HEK293 (cell line): ENCODE measurements around the gene WDR75.

Experiments used
- CTCF ChIA-PET: fragments of 350-600 bp; formaldehyde crosslinking; extraction: SDS; loops from one replicate; lab custom pipeline; 2021; ENCODE audit warnings: antibody characterized with exemption; lab: Yijun Ruan, JAX
- POLR2A ChIA-PET: fragments of 300-600 bp; formaldehyde crosslinking; extraction: SDS; loops from one replicate; lab custom pipeline; 2020; ENCODE audit warnings: antibody characterized with exemption, inconsistent platforms; lab: Yijun Ruan, JAX
- H3K27ac ChIP-seq: fragments of 200-500 bp; sonication (Bioruptor generic); 2 replicates; pipeline ENCODE4 v1.5.1; 2014; ENCODE audit warnings: low read depth, low read length, control low read depth, inconsistent platforms; ENCODE audit errors: extremely low read depth
- H3K36me3 ChIP-seq, 2 experiments: fragments of 200-500 bp in 1 of 2; sonication (Bioruptor generic) in 1 of 2; 1 replicate in 1 of 2; 2 replicates in 1 of 2; pipeline ENCODE4 v1.5.1; 2014 to 2017; ENCODE audit warnings: inconsistent platforms in 2 of 2, low read length in 2 of 2; ENCODE audit not compliant: control insufficient read depth in 2 of 2, insufficient read depth in 1 of 2
- H3K4me1 ChIP-seq: fragments of 200-500 bp; sonication (Bioruptor generic); 2 replicates; pipeline ENCODE4 v1.5.1; 2014; ENCODE audit warnings: mild to moderate bottlenecking, low read length, inconsistent platforms; ENCODE audit not compliant: control insufficient read depth, insufficient read depth
- H3K4me3 ChIP-seq: 2 replicates; pipeline ENCODE4 v1.5.1; 2011; ENCODE audit warnings: low read depth, mild to moderate bottlenecking, control low read depth, low read length, moderate library complexity
- H3K9me3 ChIP-seq: fragments of 200-500 bp; sonication (Bioruptor generic); 2 replicates; pipeline ENCODE4 v1.5.1; 2014; ENCODE audit warnings: low read depth, low read length, inconsistent platforms; ENCODE audit not compliant: control insufficient read depth, insufficient read depth
- HOXC10 ChIP-seq: sonication (generic); formaldehyde crosslinking; IDR thresholded peaks from 2 replicates; pipeline ENCODE4 v1.8.1; 2023; ENCODE audit warnings: mild to moderate bottlenecking, missing genetic modification reagents
- KLF1 ChIP-seq: fragments of 450-650 bp; formaldehyde crosslinking; IDR thresholded peaks from 2 replicates; pipeline ENCODE4 v1.5.1; 2016; ENCODE audit warnings: missing biosample characterization, missing genetic modification characterization
- KLF16 ChIP-seq: fragments of 450-650 bp; formaldehyde crosslinking; IDR thresholded peaks from 2 replicates; pipeline ENCODE4 v1.5.1; 2017; ENCODE audit warnings: missing biosample characterization, missing genetic modification characterization
- MYNN ChIP-seq: fragments of 450-650 bp; formaldehyde crosslinking; IDR thresholded peaks from 2 replicates; pipeline ENCODE4 v1.5.1; 2016; ENCODE audit warnings: missing biosample characterization, missing genetic modification characterization, borderline replicate concordance
- PRDM10 ChIP-seq: fragments of 450-650 bp; formaldehyde crosslinking; IDR thresholded peaks from 2 replicates; pipeline ENCODE4 v1.5.1; 2016; ENCODE audit warnings: missing biosample characterization, missing genetic modification characterization
- SP3 ChIP-seq: fragments of 450-650 bp; formaldehyde crosslinking; IDR thresholded peaks from 2 replicates; pipeline ENCODE4 v1.5.1; 2016; ENCODE audit warnings: missing biosample characterization, missing genetic modification characterization
- ZBTB1 ChIP-seq: fragments of 450-650 bp; formaldehyde crosslinking; IDR thresholded peaks from 2 replicates; pipeline ENCODE4 v1.5.1; 2016; ENCODE audit warnings: missing biosample characterization, missing genetic modification characterization
- ZBTB6 ChIP-seq: fragments of 450-650 bp; formaldehyde crosslinking; IDR thresholded peaks from 2 replicates; pipeline ENCODE4 v1.5.1; 2017; ENCODE audit warnings: missing biosample characterization, missing genetic modification characterization
- ZFHX2 ChIP-seq: fragments of 450-650 bp; formaldehyde crosslinking; conservative IDR thresholded peaks from 2 replicates; pipeline ENCODE4 v1.5.1; 2016; ENCODE audit warnings: missing biosample characterization, missing genetic modification characterization
- ZNF121 ChIP-seq: fragments of 450-650 bp; formaldehyde crosslinking; IDR thresholded peaks from 2 replicates; pipeline ENCODE4 v1.5.1; 2016; ENCODE audit warnings: missing biosample characterization, missing genetic modification characterization
- ZNF174 ChIP-seq: fragments of 450-650 bp; formaldehyde crosslinking; IDR thresholded peaks from 2 replicates; pipeline ENCODE4 v1.5.0; 2017; ENCODE audit warnings: missing biosample characterization, mild to moderate bottlenecking, missing genetic modification characterization
- ZNF175 ChIP-seq: fragments of 450-650 bp; formaldehyde crosslinking; IDR thresholded peaks from 2 replicates; pipeline ENCODE4 v1.5.1; 2016; ENCODE audit warnings: missing biosample characterization, missing genetic modification characterization
- ZNF394 ChIP-seq: fragments of 450-650 bp; formaldehyde crosslinking; IDR thresholded peaks from 2 replicates; pipeline ENCODE4 v1.5.1; 2016; ENCODE audit warnings: missing biosample characterization, missing genetic modification characterization, mild to moderate bottlenecking, moderate library complexity, borderline replicate concordance
- ZNF423 ChIP-seq: fragments of 450-650 bp; formaldehyde crosslinking; IDR thresholded peaks from 2 replicates; pipeline ENCODE4 v1.5.1; 2016; ENCODE audit warnings: missing biosample characterization, missing genetic modification characterization
- ZNF433 ChIP-seq: fragments of 450-650 bp; formaldehyde crosslinking; IDR thresholded peaks from 2 replicates; pipeline ENCODE4 v1.5.1; 2016; ENCODE audit warnings: missing biosample characterization, missing genetic modification characterization, low read depth
- ZNF449 ChIP-seq: fragments of 450-650 bp; formaldehyde crosslinking; IDR thresholded peaks from 2 replicates; pipeline ENCODE4 v1.5.1; 2017; ENCODE audit warnings: missing biosample characterization, mild to moderate bottlenecking, missing genetic modification characterization, moderate library complexity
- ZNF514 ChIP-seq: fragments of 450-650 bp; formaldehyde crosslinking; IDR thresholded peaks from 2 replicates; pipeline ENCODE4 v1.5.1; 2016; ENCODE audit warnings: missing biosample characterization, missing genetic modification characterization
- ZNF529 ChIP-seq: fragments of 450-650 bp; formaldehyde crosslinking; IDR thresholded peaks from 2 replicates; pipeline ENCODE4 v1.5.1; 2017; ENCODE audit warnings: missing genetic modification characterization, missing biosample characterization; ENCODE audit not compliant: insufficient replicate concordance
- ZNF558 ChIP-seq: fragments of 450-650 bp; formaldehyde crosslinking; IDR thresholded peaks from 2 replicates; pipeline ENCODE4 v1.5.1; 2016; ENCODE audit warnings: missing biosample characterization, missing genetic modification characterization
- ZNF677 ChIP-seq: fragments of 450-650 bp; IDR thresholded peaks from 2 replicates; pipeline ENCODE4 v1.5.0; 2018; ENCODE audit warnings: missing biosample characterization, mild to moderate bottlenecking, missing genetic modification characterization, moderate library complexity
- ZNF692 ChIP-seq: fragments of 450-650 bp; formaldehyde crosslinking; IDR thresholded peaks from 2 replicates; pipeline ENCODE4 v1.5.1; 2016; ENCODE audit warnings: missing biosample characterization, missing genetic modification characterization
- ZNF776 ChIP-seq: fragments of 450-650 bp; formaldehyde crosslinking; IDR thresholded peaks from 2 replicates; pipeline ENCODE4 v1.5.0; 2017; ENCODE audit warnings: missing biosample characterization, missing genetic modification characterization, borderline replicate concordance
- ZNF837 ChIP-seq: fragments of 450-650 bp; formaldehyde crosslinking; IDR thresholded peaks from 2 replicates; pipeline ENCODE4 v1.5.1; 2016; ENCODE audit warnings: missing biosample characterization, missing genetic modification characterization
- ZSCAN30 ChIP-seq: fragments of 450-650 bp; IDR thresholded peaks from 2 replicates; pipeline ENCODE4 v1.5.1; 2018; ENCODE audit warnings: missing biosample characterization, mild to moderate bottlenecking, missing genetic modification characterization, moderate library complexity
- ZSCAN5A ChIP-seq: fragments of 450-650 bp; formaldehyde crosslinking; IDR thresholded peaks from 2 replicates; pipeline ENCODE4 v1.5.1; 2016; ENCODE audit warnings: missing biosample characterization, missing genetic modification characterization

The WDR75 gene

GRCh38 chr2:189485146-189485545 lies 43.9 kb downstream of the WDR75 start:
- TF ChIP-seq KLF16 = no peak
- no peak for TF ChIP-seq ZNF558 (tag by site-specific recombination)
- TF ChIP-seq KLF1 (tag by site-specific recombination) = no peak
- no peak for TF ChIP-seq ZNF175 (tag by site-specific recombination)
- no peak for TF ChIP-seq ZNF837 (tag by site-specific recombination)
- no peak for TF ChIP-seq MYNN (tag by site-specific recombination)
- no peak for TF ChIP-seq ZNF121
- TF ChIP-seq PRDM10 (tag by site-specific recombination) = no peak
- TF ChIP-seq ZBTB6 = no peak
- TF ChIP-seq ZSCAN30 (tag by site-specific recombination) = no peak
- no peak for TF ChIP-seq ZNF692 (tag by site-specific recombination)
- no peak for TF ChIP-seq ZNF174 (tag by site-specific recombination)
- TF ChIP-seq ZNF433 (tag by site-specific recombination) = no peak
- ChIA-PET POLR2A (no interaction called here), CTCF (no interaction called here)
- Histone ChIP-seq H3K4me1 (no peaks in the 10 kb centered on the region), H3K4me3 (no peak overlapping the region), H3K36me3 (no peaks in the 10 kb centered on the region), H3K27ac (no peak overlapping the region), H3K9me3 (no peaks in the 10 kb centered on the region)

GRCh38 chr2:189486237-189486770 lies 45.0 kb downstream of the WDR75 start:
- no peaks in the 10 kb centered on the region for H3K9me3 ChIP-seq
- H3K4me3 ChIP-seq = no peak overlapping the region
- POLR2A ChIA-PET = no interaction called here
- no peak overlapping the region for H3K27ac ChIP-seq
- H3K36me3 ChIP-seq = no peaks in the 10 kb centered on the region
- H3K4me1 ChIP-seq = no peaks in the 10 kb centered on the region
- CTCF ChIA-PET = no interaction called here
- TF ChIP-seq ZNF514 (tag by site-specific recombination) (no peak), ZBTB1 (tag by site-specific recombination) (no peak), ZNF677 (tag by site-specific recombination) (no peak), ZNF449 (no peak), ZSCAN5A (no peak), ZNF529 (tag by site-specific recombination) (no peak), ZFHX2 (tag by site-specific recombination) (no peak), ZNF423 (tag by site-specific recombination) (no peak), ZNF394 (tag by site-specific recombination) (no peak), HOXC10 (no peak), SP3 (no peak), ZNF776 (tag by site-specific recombination) (no peak), ZNF692 (tag by site-specific recombination) (no peak)
